GM21360 (cell line): ENCODE results near the gene BRD1.

Experiments used
- ATAC-seq: cut with Tn5 transposase; IDR thresholded peaks from one replicate; pipeline ENCODE4 v1.9.1; 2021; ENCODE audit warnings: mild to moderate bottlenecking, moderate library complexity; ENCODE audit not compliant: unreplicated experiment

Gene BRD1

GRCh38 chr22:49803737-49804375 lies 23.8 kb downstream of the BRD1 start:
- no peak for ATAC-seq

GRCh38 chr22:49803134-49803533 lies 24.5 kb downstream of the BRD1 start:
- ATAC-seq = no peak

- no peak for ATAC-seq
Observed at GRCh38 chr22:49801391-49802060, 26.1 kb downstream of the BRD1 start.

GRCh38 chr22:49800408-49801238 lies 27.1 kb downstream of the BRD1 start:
- no peak for ATAC-seq

GRCh38 chr22:49799431-49800075 lies 28.1 kb downstream of the BRD1 start:
- no peak for ATAC-seq

GRCh38 chr22:49798486-49799151 lies 29.1 kb downstream of the BRD1 start:
- ATAC-seq = no peak

GRCh38 chr22:49797706-49798105 lies 30.0 kb downstream of the BRD1 start:
- ATAC-seq = no peak

GRCh38 chr22:49796596-49797270 lies 30.9 kb downstream of the BRD1 start:
- ATAC-seq = no peak

GRCh38 chr22:49795521-49795920 lies 32.2 kb downstream of the BRD1 start:
- ATAC-seq = no peak

- ATAC-seq = no peak
Observed at GRCh38 chr22:49793871-49794270, 33.8 kb downstream of the BRD1 start.

GRCh38 chr22:49793296-49793695 lies 34.4 kb downstream of the BRD1 start:
- ATAC-seq = no peak

- ATAC-seq = no peak
Observed at GRCh38 chr22:49792107-49792506, 35.6 kb downstream of the BRD1 start.

GRCh38 chr22:49791682-49792081 lies 36.0 kb downstream of the BRD1 start:
- no peak for ATAC-seq

GRCh38 chr22:49790912-49791311 lies 36.8 kb downstream of the BRD1 start:
- no peak for ATAC-seq

- no peak for ATAC-seq
Observed at GRCh38 chr22:49789289-49790141, 38.2 kb downstream of the BRD1 start.

- ATAC-seq = no peak
Observed at GRCh38 chr22:49788504-49788903, 39.2 kb downstream of the BRD1 start.

- no peak for ATAC-seq
Observed at GRCh38 chr22:49787861-49788260, 39.8 kb downstream of the BRD1 start.

GRCh38 chr22:49786976-49787706 lies 40.5 kb downstream of the BRD1 start:
- no peak for ATAC-seq
